ENCODE data around the gene IVD.
"Not testable (repeated sequence)": the region's sequence is repeated elsewhere in the genome, so short reads cannot be mapped to it uniquely, and the experiment has no call there.

IVD gene

DNA sequence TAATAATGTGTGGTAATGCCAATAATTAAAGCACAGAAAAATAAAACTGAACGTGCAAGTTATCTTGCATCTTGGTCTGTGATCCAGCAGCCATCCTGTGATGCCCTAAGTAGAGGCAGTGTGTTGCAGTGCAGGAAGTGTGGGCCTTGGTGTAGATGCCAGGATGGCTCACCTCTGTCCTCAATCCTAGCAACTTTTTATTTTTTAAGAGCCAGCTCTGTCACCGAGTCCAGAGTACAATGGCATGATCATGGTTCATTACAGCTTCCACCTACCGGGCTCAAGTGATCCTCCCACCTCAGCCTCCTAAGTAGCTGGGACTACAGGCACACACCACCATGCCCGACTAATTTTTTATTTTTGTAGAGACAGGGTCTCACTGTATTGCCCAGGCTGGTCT is 42.8 kb downstream of the IVD start:
- Histone ChIP-seq H3K9ac (ENCODE audit: low read depth in 1 of 2, low read length in 2 of 2) (no peak overlapping the region), H3K4me3 (ENCODE audit: low read length in 2 of 2) (no peak overlapping the region), H3K27ac (ENCODE audit: low read depth in 2 of 2, low read length in 2 of 2) (peak overlapping the region in 1 of 2 donors; percentile 32), H3K9me3 (ENCODE audit: control insufficient read depth in 2 of 2, low read length in 2 of 2) (no peaks in the 10 kb centered on the region), H3K27me3 (ENCODE audit: control insufficient read depth in 2 of 2, insufficient read depth in 2 of 2, low read length in 2 of 2) (no peaks in the 10 kb centered on the region), H3K4me1 (ENCODE audit: control insufficient read depth in 2 of 2, insufficient read depth in 2 of 2, low read length in 2 of 2) (peaks cover 31 to 35% of the 10 kb centered on the region in 2 donors), H3K36me3 (ENCODE audit: control insufficient read depth in 2 of 2, insufficient read depth in 2 of 2, low read length in 2 of 2) (no peaks in the 10 kb centered on the region)

DNA sequence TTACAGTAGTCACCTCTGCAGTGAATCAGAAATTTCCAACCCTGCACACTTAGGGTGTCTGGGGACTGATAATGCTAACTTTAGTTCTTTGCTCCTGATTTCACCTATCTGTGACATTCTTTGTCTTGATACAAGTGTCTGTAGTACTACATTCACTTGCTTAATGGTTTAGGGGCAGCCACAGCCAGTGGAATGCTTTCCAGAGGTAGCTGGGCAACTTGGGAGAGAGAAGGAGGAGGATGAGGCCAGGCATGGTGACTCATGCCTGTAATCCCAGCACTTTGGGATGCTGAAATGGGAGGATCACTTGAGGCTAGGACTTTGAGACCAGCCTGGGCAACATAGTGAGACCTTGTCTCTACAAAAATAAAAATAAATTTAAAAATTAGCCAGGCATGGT is 43.7 kb downstream of the IVD start:
- Histone ChIP-seq H3K9me3 (ENCODE audit: control insufficient read depth in 2 of 2, low read length in 2 of 2) (no peaks in the 10 kb centered on the region), H3K36me3 (ENCODE audit: control insufficient read depth in 2 of 2, insufficient read depth in 2 of 2, low read length in 2 of 2) (no peaks in the 10 kb centered on the region), H3K9ac (ENCODE audit: low read depth in 1 of 2, low read length in 2 of 2) (no peak overlapping the region), H3K4me1 (ENCODE audit: control insufficient read depth in 2 of 2, insufficient read depth in 2 of 2, low read length in 2 of 2) (peaks cover 33 to 40% of the 10 kb centered on the region in 2 donors), H3K27ac (ENCODE audit: low read depth in 2 of 2, low read length in 2 of 2) (peak overlapping the region in 1 of 2 donors; percentile 32), H3K27me3 (ENCODE audit: control insufficient read depth in 2 of 2, insufficient read depth in 2 of 2, low read length in 2 of 2) (no peaks in the 10 kb centered on the region), H3K4me3 (ENCODE audit: low read length in 2 of 2) (no peak overlapping the region)

DNA sequence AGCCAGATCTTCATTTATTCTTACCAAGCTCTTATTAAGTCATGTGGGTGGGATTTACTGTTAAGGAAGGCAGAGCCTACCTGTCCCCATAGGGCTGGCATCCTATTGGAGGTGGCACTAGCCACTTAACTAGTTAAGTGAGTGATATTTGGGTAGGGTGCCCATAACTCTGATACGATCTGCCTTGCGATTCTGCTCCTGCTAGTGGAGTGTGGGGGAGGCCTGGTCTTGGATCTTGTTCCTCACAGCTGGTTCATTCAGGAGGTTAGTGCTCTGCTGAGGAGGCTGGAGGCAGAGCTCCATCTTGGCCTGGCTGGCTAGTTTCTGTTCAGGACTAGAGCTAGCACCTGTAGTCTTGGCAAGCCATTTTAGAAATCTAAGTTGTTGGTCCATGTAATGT is 44.5 kb downstream of the IVD start:
- H3K36me3 ChIP-seq (ENCODE audit: control insufficient read depth in 2 of 2, insufficient read depth in 2 of 2, low read length in 2 of 2), result no peaks in the 10 kb centered on the region
- peaks cover 29 to 45% of the 10 kb centered on the region in 2 donors for H3K4me1 ChIP-seq (ENCODE audit: control insufficient read depth in 2 of 2, insufficient read depth in 2 of 2, low read length in 2 of 2)
- no peak overlapping the region for H3K27ac ChIP-seq (ENCODE audit: low read depth in 2 of 2, low read length in 2 of 2)
- no peak overlapping the region for H3K9ac ChIP-seq (ENCODE audit: low read depth in 1 of 2, low read length in 2 of 2)
- H3K27me3 ChIP-seq (ENCODE audit: control insufficient read depth in 2 of 2, insufficient read depth in 2 of 2, low read length in 2 of 2), result no peaks in the 10 kb centered on the region
- H3K4me3 ChIP-seq (ENCODE audit: low read length in 2 of 2), result no peak overlapping the region
- no peaks in the 10 kb centered on the region for H3K9me3 ChIP-seq (ENCODE audit: control insufficient read depth in 2 of 2, low read length in 2 of 2)

DNA sequence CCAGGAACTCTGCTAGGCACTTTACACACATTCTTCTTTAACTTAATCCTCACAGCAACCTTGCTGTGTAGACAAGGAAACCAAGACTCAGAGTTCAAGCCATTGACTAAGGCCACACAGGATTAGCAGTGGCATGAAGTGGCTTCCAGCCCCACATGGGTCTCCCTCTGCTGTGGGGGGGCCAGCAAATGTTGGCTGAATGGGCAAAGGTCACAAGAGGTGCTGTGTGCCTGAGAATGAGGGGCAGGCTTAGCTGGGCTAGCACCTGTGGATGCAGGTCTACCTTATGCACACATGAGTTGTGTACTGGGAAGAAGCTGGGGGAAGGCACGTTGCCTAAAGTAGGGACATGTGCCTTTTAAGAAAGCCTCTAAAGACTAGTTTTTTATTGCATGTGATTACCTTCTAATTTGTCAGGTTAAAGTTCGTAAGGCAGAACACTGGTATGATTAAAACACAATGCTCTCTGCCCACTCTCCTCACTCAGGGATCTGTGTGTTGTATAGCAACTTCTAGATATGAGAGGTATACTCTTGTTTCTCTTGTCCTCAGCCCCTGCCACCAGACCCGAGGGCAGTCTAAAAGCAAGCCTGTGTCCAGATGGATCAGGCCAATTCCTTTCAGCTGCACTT is 46.0 kb downstream of the IVD start:
- H3K36me3 ChIP-seq (ENCODE audit: control insufficient read depth in 2 of 2, insufficient read depth in 2 of 2, low read length in 2 of 2), result no peaks in the 10 kb centered on the region
- peak overlapping the region in 1 of 2 donors; percentile 33 for H3K4me3 ChIP-seq (ENCODE audit: low read length in 2 of 2)
- H3K9ac ChIP-seq (ENCODE audit: low read depth in 1 of 2, low read length in 2 of 2), result peak overlapping the region; percentile 19 to 26
- H3K27me3 ChIP-seq (ENCODE audit: control insufficient read depth in 2 of 2, insufficient read depth in 2 of 2, low read length in 2 of 2), result no peaks in the 10 kb centered on the region
- peaks cover 30 to 39% of the 10 kb centered on the region in 2 donors for H3K4me1 ChIP-seq (ENCODE audit: control insufficient read depth in 2 of 2, insufficient read depth in 2 of 2, low read length in 2 of 2)
- H3K9me3 ChIP-seq (ENCODE audit: control insufficient read depth in 2 of 2, low read length in 2 of 2), result no peaks in the 10 kb centered on the region
- peak overlapping the region; percentile 32 to 76 for H3K27ac ChIP-seq (ENCODE audit: low read depth in 2 of 2, low read length in 2 of 2)

DNA sequence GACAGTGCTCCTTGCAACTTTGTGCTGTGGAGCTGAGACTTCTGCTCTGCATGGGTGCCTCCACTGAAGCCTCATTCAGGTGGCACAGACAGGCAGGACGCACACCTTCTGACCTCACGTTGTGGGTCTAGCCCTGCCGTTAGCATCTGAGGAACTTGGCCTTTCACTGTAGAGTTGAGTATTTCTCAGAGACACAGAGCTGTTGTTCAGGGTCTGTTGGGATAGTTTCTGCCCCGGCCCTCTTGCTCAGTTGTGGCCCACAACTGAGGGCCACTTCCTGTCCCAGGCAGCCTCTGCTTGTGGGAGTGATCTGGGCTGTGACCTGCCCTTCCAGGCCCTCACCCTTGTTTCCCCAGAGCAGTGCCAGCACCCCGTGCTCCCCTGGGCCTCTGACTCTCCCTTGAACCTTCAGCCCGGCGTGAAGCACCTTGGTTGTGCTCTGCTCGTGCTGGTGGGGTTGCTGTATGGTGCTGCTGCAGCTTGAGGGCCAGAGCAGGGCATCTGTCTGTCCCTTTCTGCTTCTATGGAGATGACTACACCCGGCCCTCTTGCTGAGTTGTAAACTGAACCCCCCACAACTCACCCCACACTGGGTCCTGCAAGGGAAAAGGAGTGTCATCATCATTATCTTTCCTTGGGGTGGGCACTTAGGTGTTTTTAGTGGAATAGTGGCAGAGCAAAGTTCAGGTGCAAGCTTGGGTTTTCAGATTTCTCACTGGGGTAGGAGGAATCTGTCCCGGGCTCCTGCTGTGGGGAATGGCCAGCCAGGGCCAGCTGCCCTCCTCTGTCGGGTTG is 46.9 kb downstream of the IVD start:
- H3K36me3 ChIP-seq (ENCODE audit: control insufficient read depth in 2 of 2, insufficient read depth in 2 of 2, low read length in 2 of 2), result no peaks in the 10 kb centered on the region
- peak overlapping the region; percentile 32 to 76 for H3K27ac ChIP-seq (ENCODE audit: low read depth in 2 of 2, low read length in 2 of 2)
- H3K27me3 ChIP-seq (ENCODE audit: control insufficient read depth in 2 of 2, insufficient read depth in 2 of 2, low read length in 2 of 2), result no peaks in the 10 kb centered on the region
- H3K9me3 ChIP-seq (ENCODE audit: control insufficient read depth in 2 of 2, low read length in 2 of 2), result no peaks in the 10 kb centered on the region
- peak overlapping the region in 1 of 2 donors; percentile 19 for H3K9ac ChIP-seq (ENCODE audit: low read depth in 1 of 2, low read length in 2 of 2)
- peaks cover 30 to 42% of the 10 kb centered on the region in 2 donors for H3K4me1 ChIP-seq (ENCODE audit: control insufficient read depth in 2 of 2, insufficient read depth in 2 of 2, low read length in 2 of 2)
- peak overlapping the region in 1 of 2 donors; percentile 33 for H3K4me3 ChIP-seq (ENCODE audit: low read length in 2 of 2)

DNA sequence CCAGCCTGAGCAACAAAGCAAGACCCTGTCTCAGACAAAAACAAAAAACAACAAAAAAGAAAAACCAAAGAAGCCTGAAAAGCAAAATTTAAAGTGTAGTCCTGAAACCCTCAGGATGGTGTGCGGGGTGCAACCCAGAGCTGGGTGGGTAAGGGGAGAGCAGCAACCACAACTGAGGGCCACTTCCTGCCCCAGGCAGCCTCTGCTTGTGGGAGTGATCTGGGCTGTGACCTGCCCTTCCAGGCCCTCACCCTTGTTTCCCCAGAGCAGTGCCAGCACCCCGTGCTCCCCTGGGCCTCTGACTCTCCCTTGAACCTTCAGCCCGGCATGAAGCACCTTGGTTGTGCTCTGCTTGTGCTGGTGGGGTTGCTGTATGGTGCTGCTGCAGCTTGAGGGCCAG is 48.3 kb downstream of the IVD start:
- H3K27ac ChIP-seq (ENCODE audit: low read depth in 2 of 2, low read length in 2 of 2); H3K9me3 ChIP-seq (ENCODE audit: control insufficient read depth in 2 of 2, low read length in 2 of 2); H3K9ac ChIP-seq (ENCODE audit: low read depth in 1 of 2, low read length in 2 of 2); H3K27me3 ChIP-seq (ENCODE audit: control insufficient read depth in 2 of 2, insufficient read depth in 2 of 2, low read length in 2 of 2); H3K4me3 ChIP-seq (ENCODE audit: low read length in 2 of 2); H3K36me3 ChIP-seq (ENCODE audit: control insufficient read depth in 2 of 2, insufficient read depth in 2 of 2, low read length in 2 of 2): not testable (repeated sequence)
- H3K4me1 ChIP-seq (ENCODE audit: control insufficient read depth in 2 of 2, insufficient read depth in 2 of 2, low read length in 2 of 2), result peaks cover 27 to 42% of the 10 kb centered on the region in 2 donors

DNA sequence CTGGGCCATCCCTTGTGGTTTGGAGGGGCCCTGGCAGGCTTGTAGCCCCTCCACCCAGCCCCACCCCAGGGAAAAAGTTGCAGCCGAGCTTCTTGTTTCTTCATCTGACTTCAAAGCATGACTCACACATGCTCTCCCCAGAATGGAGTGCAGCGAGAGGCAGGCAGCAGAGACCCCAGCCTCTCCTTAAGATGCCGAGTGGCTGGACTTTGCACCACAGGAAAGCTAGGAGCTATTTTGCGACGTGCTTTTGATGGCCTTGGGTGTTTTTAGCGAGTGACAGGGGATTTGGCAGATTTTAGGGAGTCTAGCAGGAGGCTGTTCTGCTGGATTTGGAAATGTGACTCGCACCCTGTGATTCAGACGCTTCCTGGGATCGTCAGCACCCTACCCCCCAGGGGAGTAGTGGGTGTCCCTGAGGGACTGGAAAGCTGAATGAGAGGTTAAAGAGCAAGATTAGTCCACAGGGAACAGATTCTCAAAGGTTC is 49.4 kb downstream of the IVD start:
- H3K9ac ChIP-seq (ENCODE audit: low read depth in 1 of 2, low read length in 2 of 2), result no peak overlapping the region
- H3K27me3 ChIP-seq (ENCODE audit: control insufficient read depth in 2 of 2, insufficient read depth in 2 of 2, low read length in 2 of 2), result no peaks in the 10 kb centered on the region
- peaks cover 6 to 12% of the 10 kb centered on the region in 2 donors for H3K36me3 ChIP-seq (ENCODE audit: control insufficient read depth in 2 of 2, insufficient read depth in 2 of 2, low read length in 2 of 2)
- H3K9me3 ChIP-seq (ENCODE audit: control insufficient read depth in 2 of 2, low read length in 2 of 2), result no peaks in the 10 kb centered on the region
- no peak overlapping the region for H3K27ac ChIP-seq (ENCODE audit: low read depth in 2 of 2, low read length in 2 of 2)
- H3K4me1 ChIP-seq (ENCODE audit: control insufficient read depth in 2 of 2, insufficient read depth in 2 of 2, low read length in 2 of 2), result peaks cover 27 to 40% of the 10 kb centered on the region in 2 donors
- no peak overlapping the region for H3K4me3 ChIP-seq (ENCODE audit: low read length in 2 of 2)

DNA sequence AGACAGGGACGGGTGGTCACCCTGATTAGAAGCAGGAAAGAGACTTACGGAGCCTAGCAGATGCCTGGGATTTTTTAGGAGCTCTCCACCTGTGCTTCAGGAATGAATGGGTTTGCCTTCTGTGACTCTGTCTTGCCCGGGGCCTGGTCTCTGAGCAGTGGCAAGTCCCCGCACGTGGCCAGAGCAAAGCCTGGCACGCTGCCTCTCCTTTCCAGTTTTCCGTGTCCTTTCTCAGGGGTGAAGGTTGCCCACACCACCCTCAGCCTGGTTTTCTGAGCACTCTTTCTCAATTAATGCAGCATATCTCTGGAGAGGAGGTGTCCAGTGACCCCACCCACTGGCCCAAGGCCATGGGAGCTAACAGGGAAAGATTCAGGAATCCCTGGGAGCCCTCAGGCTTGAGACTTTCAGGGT is 50.7 kb downstream of the IVD start:
- Histone ChIP-seq H3K4me1 (ENCODE audit: control insufficient read depth in 2 of 2, insufficient read depth in 2 of 2, low read length in 2 of 2) (peaks cover 24 to 33% of the 10 kb centered on the region in 2 donors), H3K27me3 (ENCODE audit: control insufficient read depth in 2 of 2, insufficient read depth in 2 of 2, low read length in 2 of 2) (no peaks in the 10 kb centered on the region), H3K9me3 (ENCODE audit: control insufficient read depth in 2 of 2, low read length in 2 of 2) (no peaks in the 10 kb centered on the region), H3K36me3 (ENCODE audit: control insufficient read depth in 2 of 2, insufficient read depth in 2 of 2, low read length in 2 of 2) (peaks cover 11 to 16% of the 10 kb centered on the region in 2 donors), H3K4me3 (ENCODE audit: low read length in 2 of 2) (no peak overlapping the region), H3K27ac (ENCODE audit: low read depth in 2 of 2, low read length in 2 of 2) (no peak overlapping the region), H3K9ac (ENCODE audit: low read depth in 1 of 2, low read length in 2 of 2) (no peak overlapping the region)

DNA sequence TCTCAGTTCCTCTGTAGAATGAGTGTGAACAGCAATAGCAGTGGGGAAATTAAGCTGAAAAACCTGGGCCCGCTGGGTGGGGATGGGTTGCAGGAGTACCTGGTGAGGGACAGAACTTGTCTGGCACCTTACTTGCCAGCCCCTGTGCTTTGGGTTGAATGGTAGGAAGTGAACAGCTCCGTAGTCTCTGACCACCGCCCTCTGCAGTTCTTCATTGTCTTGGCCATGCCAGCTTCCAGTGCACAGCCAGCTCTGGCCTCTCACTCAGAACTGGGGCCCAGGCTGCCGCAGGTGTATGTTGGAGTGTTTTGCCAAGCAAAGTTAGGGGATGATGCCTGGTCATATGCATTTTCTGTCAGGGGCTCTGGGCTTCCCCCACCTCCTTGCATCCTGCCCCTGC is 51.1 kb downstream of the IVD start:
- no peak overlapping the region for H3K4me3 ChIP-seq (ENCODE audit: low read length in 2 of 2)
- H3K36me3 ChIP-seq (ENCODE audit: control insufficient read depth in 2 of 2, insufficient read depth in 2 of 2, low read length in 2 of 2), result peaks cover 11 to 16% of the 10 kb centered on the region in 2 donors
- peaks cover 20 to 30% of the 10 kb centered on the region in 2 donors for H3K4me1 ChIP-seq (ENCODE audit: control insufficient read depth in 2 of 2, insufficient read depth in 2 of 2, low read length in 2 of 2)
- H3K27ac ChIP-seq (ENCODE audit: low read depth in 2 of 2, low read length in 2 of 2), result no peak overlapping the region
- H3K27me3 ChIP-seq (ENCODE audit: control insufficient read depth in 2 of 2, insufficient read depth in 2 of 2, low read length in 2 of 2), result no peaks in the 10 kb centered on the region
- no peak overlapping the region for H3K9ac ChIP-seq (ENCODE audit: low read depth in 1 of 2, low read length in 2 of 2)
- no peaks in the 10 kb centered on the region for H3K9me3 ChIP-seq (ENCODE audit: control insufficient read depth in 2 of 2, low read length in 2 of 2)
